ENCODE data around the gene PTPRT.

- TF ChIP-seq TAF1 (IDR thresholded peaks at IDR 0.05; ENCODE audit: low read depth) (no peak), CREB1 (IDR thresholded peaks at IDR 0.05; ENCODE audit: low read depth) (no peak), RAD21 (IDR thresholded peaks at IDR 0.05; ENCODE audit: low read depth) (no peak), YY1 (IDR thresholded peaks at IDR 0.05; ENCODE audit: low read depth) (no peak), CEBPB (IDR thresholded peaks at IDR 0.05) (no peak), ZBTB7A (IDR thresholded peaks at IDR 0.05; ENCODE audit: low read depth) (no peak), EP300 (IDR thresholded peaks at IDR 0.05; ENCODE audit: borderline replicate concordance) (no peak), FOXM1 (IDR thresholded peaks at IDR 0.05; ENCODE audit: borderline replicate concordance, low read depth) (no peak), REST (IDR thresholded peaks at IDR 0.05; ENCODE audit: low read depth) (no peak), EGR1 (IDR thresholded peaks at IDR 0.05) (no peak), TEAD4 (IDR thresholded peaks at IDR 0.05) (no peak), TCF12 (IDR thresholded peaks at IDR 0.05; ENCODE audit: low read depth) (no peak)
- TF ChIP-seq, protein P1, sequence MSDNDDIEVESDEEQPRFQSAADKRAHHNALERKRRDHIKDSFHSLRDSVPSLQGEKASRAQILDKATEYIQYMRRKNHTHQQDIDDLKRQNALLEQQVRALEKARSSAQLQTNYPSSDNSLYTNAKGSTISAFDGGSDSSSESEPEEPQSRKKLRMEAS (IDR thresholded peaks at IDR 0.05): no peak
- TF ChIP-seq, protein P2, sequence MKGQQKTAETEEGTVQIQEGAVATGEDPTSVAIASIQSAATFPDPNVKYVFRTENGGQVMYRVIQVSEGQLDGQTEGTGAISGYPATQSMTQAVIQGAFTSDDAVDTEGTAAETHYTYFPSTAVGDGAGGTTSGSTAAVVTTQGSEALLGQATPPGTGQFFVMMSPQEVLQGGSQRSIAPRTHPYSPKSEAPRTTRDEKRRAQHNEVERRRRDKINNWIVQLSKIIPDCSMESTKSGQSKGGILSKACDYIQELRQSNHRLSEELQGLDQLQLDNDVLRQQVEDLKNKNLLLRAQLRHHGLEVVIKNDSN (IDR thresholded peaks at IDR 0.05): no peak
Observed at GRCh38 chr20:42506397-42506796, 683.3 kb downstream of the PTPRT start.

Measured in Ishikawa (cell line).